Peyer's patch (tissue), 4 donors: ENCODE data around the gene EXOC3. TPM values are rescaled to one million over a fixed set of nuclear protein-coding genes. Genes with fewer than 3 reads are reported as not detected.

Source experiments
- DNase-seq, 3 donors: peaks; one replicate each; pipeline ENCODE4 v3.0.0-alpha.2; 2017 to 2019
- H3K27ac ChIP-seq, 4 donors: fragments of 200-600 bp; sonication (generic); one replicate each; pipeline ENCODE4 v1.5.1; 2016 to 2019
- H3K27me3 ChIP-seq, 2 donors: fragments of 200-600 bp; sonication (generic); one replicate each; pipeline ENCODE4 v1.5.1; 2019
- H3K36me3 ChIP-seq, 3 donors: fragments of 200-600 bp; sonication (generic); one replicate each; pipeline ENCODE4 v1.5.1; 2016 to 2019
- H3K4me1 ChIP-seq, 4 donors: fragments of 200-600 bp; sonication (generic); one replicate each; pipeline ENCODE4 v1.5.1; 2016 to 2019
- H3K4me3 ChIP-seq, 4 donors: fragments of 200-600 bp; sonication (generic); 1 replicate in 3 of 4; 2 replicates in 1 of 4; pipeline ENCODE4 v1.5.1; 2016 to 2019; ENCODE audit warnings: mild to moderate bottlenecking in 1 of 4
- H3K9me3 ChIP-seq, 4 donors: fragments of 200-600 bp; sonication (generic); one replicate each; pipeline ENCODE4 v1.5.1; 2016 to 2019; ENCODE audit warnings: mild to moderate bottlenecking in 1 of 4
- POLR2A ChIP-seq, 2 donors: fragments of 450-650 bp; IDR thresholded peaks; one replicate each; pipeline ENCODE4 v1.5.1; 2017; ENCODE audit warnings: antibody characterized with exemption in 2 of 2, mild to moderate bottlenecking in 2 of 2, moderate library complexity in 2 of 2
- total RNA-seq, 4 donors: library from RNA; depleted of rRNA; stranded (reverse); fragments of >200 nt; gene quantifications; one replicate each; pipeline ENCODE4 v1.1.0, GENCODE V29; 2016
- TF ChIP-seq, protein P1 (sequence below), 6 experiments: fragments of 450-650 bp in 4 of 6; fragments of 200-600 bp in 2 of 6; sonication (generic) in 1 of 6; IDR thresholded peaks; one replicate each; pipeline ENCODE4 v1.5.1; 2017 to 2019; ENCODE audit warnings: antibody characterized with exemption in 6 of 6, mild to moderate bottlenecking in 3 of 6, moderate library complexity in 1 of 6

Gene EXOC3
- total RNA-seq, 4 donors from 2014 or later, result 74.3 to 201 (median 141) TPM

DNA sequence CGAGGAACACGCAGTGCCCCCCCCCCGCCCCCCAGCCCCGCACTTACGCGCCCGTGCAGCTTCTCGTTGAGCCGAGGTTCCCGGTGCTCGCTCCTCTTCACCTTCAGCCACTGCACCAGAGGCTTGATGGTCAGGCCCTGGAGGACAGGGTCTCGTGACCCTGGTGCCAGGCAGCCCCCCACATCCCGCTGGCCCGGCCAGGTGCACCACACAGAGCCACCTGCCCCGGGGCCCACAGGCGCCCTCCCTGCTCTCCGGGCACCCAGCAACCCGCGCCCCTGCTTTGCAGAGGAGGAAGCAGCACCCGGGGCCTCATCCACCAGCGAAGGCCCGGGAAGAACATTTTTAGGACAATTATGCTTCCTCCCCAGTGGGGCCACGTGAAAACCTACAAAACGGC lies 39.0 kb downstream of the EXOC3 start:
- no peak for DNase-seq
- TF ChIP-seq, protein P1, sequence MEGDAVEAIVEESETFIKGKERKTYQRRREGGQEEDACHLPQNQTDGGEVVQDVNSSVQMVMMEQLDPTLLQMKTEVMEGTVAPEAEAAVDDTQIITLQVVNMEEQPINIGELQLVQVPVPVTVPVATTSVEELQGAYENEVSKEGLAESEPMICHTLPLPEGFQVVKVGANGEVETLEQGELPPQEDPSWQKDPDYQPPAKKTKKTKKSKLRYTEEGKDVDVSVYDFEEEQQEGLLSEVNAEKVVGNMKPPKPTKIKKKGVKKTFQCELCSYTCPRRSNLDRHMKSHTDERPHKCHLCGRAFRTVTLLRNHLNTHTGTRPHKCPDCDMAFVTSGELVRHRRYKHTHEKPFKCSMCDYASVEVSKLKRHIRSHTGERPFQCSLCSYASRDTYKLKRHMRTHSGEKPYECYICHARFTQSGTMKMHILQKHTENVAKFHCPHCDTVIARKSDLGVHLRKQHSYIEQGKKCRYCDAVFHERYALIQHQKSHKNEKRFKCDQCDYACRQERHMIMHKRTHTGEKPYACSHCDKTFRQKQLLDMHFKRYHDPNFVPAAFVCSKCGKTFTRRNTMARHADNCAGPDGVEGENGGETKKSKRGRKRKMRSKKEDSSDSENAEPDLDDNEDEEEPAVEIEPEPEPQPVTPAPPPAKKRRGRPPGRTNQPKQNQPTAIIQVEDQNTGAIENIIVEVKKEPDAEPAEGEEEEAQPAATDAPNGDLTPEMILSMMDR (IDR thresholded peaks at IDR 0.05), result no peak
- TF ChIP-seq POLR2A (IDR thresholded peaks at IDR 0.05), result no peak
- no peaks in the 10 kb centered on the region for H3K9me3 ChIP-seq
- H3K27ac ChIP-seq, result no peak overlapping the region
- peaks cover 0 to 6% (median 0%) of the 10 kb centered on the region in 3 donors for H3K36me3 ChIP-seq
- no peak overlapping the region for H3K4me3 ChIP-seq
- no peaks in the 10 kb centered on the region for H3K27me3 ChIP-seq
- H3K4me1 ChIP-seq, result peaks cover 0 to 7% (median 0%) of the 10 kb centered on the region in 4 donors

DNA sequence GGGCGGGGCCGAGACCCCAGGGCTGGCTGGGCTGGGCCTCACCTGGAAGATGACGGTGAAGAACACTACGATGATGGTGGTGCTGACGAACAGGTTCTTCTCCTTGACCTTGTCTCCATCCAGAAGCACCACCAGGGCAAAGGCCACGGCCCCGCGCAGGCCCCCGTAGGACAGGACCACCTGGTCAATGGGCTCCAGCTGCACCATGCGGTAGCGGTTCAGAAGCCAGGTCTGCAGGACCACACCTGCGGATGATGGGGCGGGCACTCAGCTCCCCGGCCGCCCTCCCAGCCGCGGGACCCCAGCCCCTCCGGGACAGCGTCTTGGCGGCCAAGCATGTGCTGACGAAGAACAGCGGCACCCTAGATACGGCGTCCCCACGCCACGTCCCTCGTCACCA lies 39.5 kb downstream of the EXOC3 start:
- Histone ChIP-seq H3K27me3 (no peaks in the 10 kb centered on the region), H3K4me1 (peaks cover 0 to 7% (median 0%) of the 10 kb centered on the region in 4 donors)
- no peak for DNase-seq

DNA sequence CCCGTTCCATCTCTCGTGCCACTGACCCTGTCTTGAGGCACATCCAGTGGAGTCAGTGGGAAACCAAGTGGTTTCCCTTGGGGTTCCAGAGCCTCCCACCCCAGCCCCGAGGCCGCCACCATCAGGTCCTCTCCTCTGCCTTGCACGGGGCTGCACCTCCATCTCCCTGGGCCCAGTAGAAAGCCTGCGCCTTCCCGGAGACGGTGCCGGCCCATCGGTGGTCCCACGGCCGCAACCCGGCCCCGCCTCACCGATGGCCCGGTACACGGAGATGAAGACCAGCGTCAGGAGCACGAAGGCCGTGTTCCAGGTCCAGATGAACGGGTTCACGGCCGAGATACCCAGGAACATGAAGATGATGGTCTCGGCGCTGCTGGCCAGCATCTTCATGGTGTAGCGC lies 40.0 kb downstream of the EXOC3 start:
- Histone ChIP-seq H3K27ac (no peak overlapping the region), H3K36me3 (peaks cover 0 to 6% (median 0%) of the 10 kb centered on the region in 3 donors), H3K4me3 (no peak overlapping the region), H3K4me1 (peaks cover 0 to 7% (median 0%) of the 10 kb centered on the region in 4 donors), H3K9me3 (no peaks in the 10 kb centered on the region), H3K27me3 (no peaks in the 10 kb centered on the region)
- TF ChIP-seq, protein P1 (IDR thresholded peaks at IDR 0.05), result no peak
- TF ChIP-seq POLR2A (IDR thresholded peaks at IDR 0.05), result no peak
- no peak for DNase-seq

More for the DNA sequence above, 39.5 kb downstream of the EXOC3 start:
- Histone ChIP-seq H3K27ac (no peak overlapping the region), H3K4me3 (no peak overlapping the region), H3K36me3 (peaks cover 0 to 6% (median 0%) of the 10 kb centered on the region in 3 donors), H3K9me3 (no peaks in the 10 kb centered on the region)
- TF ChIP-seq, protein P1 (IDR thresholded peaks at IDR 0.05), result no peak

DNA sequence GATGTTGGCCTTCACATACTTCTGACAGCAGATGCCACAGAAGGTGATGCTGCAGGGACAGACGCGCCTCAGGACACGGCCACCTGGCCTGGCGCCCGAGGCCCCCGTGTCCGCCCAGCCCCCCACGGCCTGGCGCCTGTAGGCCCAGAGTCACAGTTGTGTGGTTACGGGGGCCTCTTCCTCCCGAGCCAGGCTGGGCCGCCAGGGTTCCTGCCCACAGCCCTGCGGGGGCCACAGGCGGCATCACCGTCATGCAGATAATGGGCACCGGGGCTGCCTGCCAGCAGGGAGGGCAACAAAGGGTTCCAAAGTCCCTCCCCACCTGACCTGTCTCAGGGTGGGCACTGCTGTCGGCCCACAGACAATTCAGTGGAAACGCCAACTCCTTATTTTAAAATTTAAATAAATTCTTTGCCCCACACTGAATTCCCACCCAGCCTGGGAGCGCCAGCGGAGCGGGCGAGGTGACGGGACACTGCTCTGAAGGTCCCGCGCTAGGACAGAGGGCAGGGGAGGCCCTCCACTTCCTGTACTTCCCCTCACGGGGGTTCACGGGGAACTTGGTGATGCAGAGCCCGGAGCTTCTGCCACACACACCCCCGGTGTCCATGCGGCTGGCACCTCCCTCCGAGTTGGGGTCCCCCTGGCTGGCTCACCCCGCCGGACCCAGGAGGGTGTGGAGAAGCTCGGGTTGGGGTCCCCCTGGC lies 40.6 kb downstream of the EXOC3 start:
- TF ChIP-seq, protein P1 (IDR thresholded peaks at IDR 0.05), result no peak
- TF ChIP-seq POLR2A (IDR thresholded peaks at IDR 0.05), result no peak
- Histone ChIP-seq H3K9me3 (no peaks in the 10 kb centered on the region), H3K27me3 (no peaks in the 10 kb centered on the region), H3K36me3 (peaks cover 0 to 6% (median 0%) of the 10 kb centered on the region in 3 donors), H3K4me1 (peaks cover 0 to 7% (median 0%) of the 10 kb centered on the region in 4 donors), H3K4me3 (no peak overlapping the region), H3K27ac (no peak overlapping the region)
- no peak for DNase-seq

DNA sequence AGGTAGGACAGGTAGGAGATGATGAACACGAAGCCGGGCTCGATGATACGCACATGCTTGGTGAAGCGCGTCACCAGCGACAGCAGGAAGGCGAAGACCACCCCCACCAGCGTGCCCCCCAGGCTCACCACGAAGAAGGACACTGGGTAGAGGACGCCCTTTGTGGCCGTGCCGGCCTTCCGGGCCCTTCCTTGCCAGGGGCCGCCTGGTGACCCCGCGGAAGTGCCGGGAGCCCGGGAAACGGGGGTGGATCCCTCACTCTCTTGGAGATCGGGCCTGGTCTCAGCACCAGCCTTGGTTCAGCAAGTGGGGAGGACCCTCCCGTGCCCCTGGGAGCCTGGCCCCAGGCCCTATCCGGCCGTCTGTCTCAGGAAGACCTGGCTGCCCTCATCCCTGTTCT lies 41.6 kb downstream of the EXOC3 start:
- no peaks in the 10 kb centered on the region for H3K27me3 ChIP-seq
- H3K9me3 ChIP-seq, result no peaks in the 10 kb centered on the region
- peaks cover 0 to 7% (median 0%) of the 10 kb centered on the region in 4 donors for H3K4me1 ChIP-seq
- no peak for DNase-seq
- no peak for TF ChIP-seq POLR2A (IDR thresholded peaks at IDR 0.05)
- TF ChIP-seq, protein P1 (IDR thresholded peaks at IDR 0.05), result no peak
- no peak overlapping the region for H3K4me3 ChIP-seq
- H3K27ac ChIP-seq, result no peak overlapping the region
- H3K36me3 ChIP-seq, result peaks cover 0 to 6% (median 0%) of the 10 kb centered on the region in 3 donors
